M059J (cell line): Measurements from ENCODE around the gene ULK1. TPM values are rescaled to one million over a fixed set of nuclear protein-coding genes. Genes with fewer than 3 reads are reported as not detected.

Experiments
- DNase-seq: peaks from one replicate; pipeline ENCODE4 v3.0.0-alpha.2; 2012; ENCODE audit warnings: low read depth
- total RNA-seq: library from RNA; depleted of rRNA; stranded (reverse); fragments of >200 nt; shearing (Covaris generic); gene quantifications from 2 replicates; pipeline ENCODE4 v1.2.3, GENCODE V29; 2014; rRNA removed

ULK1 gene
- 4.5 and 7.5 TPM in 2 replicates for total RNA-seq

GRCh38 chr12:131894313-131894860, at the start of gene ULK1:
ULK1 (plus strand) TSS chr12:131894622; CDS start chr12:131895002, 380 bp downstream.
- DNase-seq: peak; percentile 83

GRCh38 chr12:131844656-131845055, 49.8 kb upstream of the ULK1 start:
- no peak for DNase-seq

GRCh38 chr12:131845121-131845520, 49.3 kb upstream of the ULK1 start:
- DNase-seq: no peak

GRCh38 chr12:131847456-131847855, 47.0 kb upstream of the ULK1 start:
- DNase-seq: no peak

GRCh38 chr12:131848753-131849152, 45.7 kb upstream of the ULK1 start:
- DNase-seq: no peak

- DNase-seq: no peak
Measured at GRCh38 chr12:131849700-131850553, 44.5 kb upstream of the ULK1 start.

- DNase-seq: no peak
Measured at GRCh38 chr12:131850856-131851559, 43.4 kb upstream of the ULK1 start.

- no peak for DNase-seq
Measured at GRCh38 chr12:131851741-131852550, 42.5 kb upstream of the ULK1 start.

GRCh38 chr12:131852551-131853299, 41.7 kb upstream of the ULK1 start:
- peak; percentile 35 for DNase-seq

GRCh38 chr12:131853832-131854797, 40.3 kb upstream of the ULK1 start:
- no peak for DNase-seq

- no peak for DNase-seq
Measured at GRCh38 chr12:131854861-131855476, 39.5 kb upstream of the ULK1 start.

- DNase-seq: no peak
Measured at GRCh38 chr12:131855521-131856142, 38.8 kb upstream of the ULK1 start.

GRCh38 chr12:131856366-131857097, 37.9 kb upstream of the ULK1 start:
- DNase-seq: no peak

- DNase-seq: no peak
Measured at GRCh38 chr12:131857908-131858850, 36.2 kb upstream of the ULK1 start.

GRCh38 chr12:131860472-131861260, 33.8 kb upstream of the ULK1 start:
- DNase-seq: peak; percentile 90
